Measurements from ENCODE around the gene SEMA6B. TPM values are rescaled to one million over a fixed set of nuclear protein-coding genes. Genes with fewer than 3 reads are reported as not detected.

Gene SEMA6B
- total and polyA plus RNA-seq, 2 donors (not counting 1 experiment from before 2014, with no cell fraction given): 0.42 TPM; not detected in 1

GRCh38 chr19:4503825-4504170 is 55.7 kb downstream of the SEMA6B start:
- POLR2A ChIA-PET: no interaction called here
- Histone ChIP-seq H3K36me3 (replicated peaks in 1 of 2; ENCODE audit: control extremely low read depth in 1 of 2, control insufficient read depth in 1 of 2, extremely low read depth in 1 of 2, insufficient read depth in 2 of 2, low read length in 1 of 2) (peaks cover 0 to 11% of the 10 kb centered on the region in 2 experiments), H3K4me2 (replicated peaks; ENCODE audit: low read depth, low read length, poor library complexity, severe bottlenecking) (no peak overlapping the region), H3K27me3 (replicated peaks in 1 of 4; ENCODE audit: control extremely low read depth in 1 of 4, control insufficient read depth in 3 of 4, insufficient read depth in 4 of 4, low read length in 3 of 4) (no peaks in the 10 kb centered on the region), H4K20me1 (ENCODE audit: control insufficient read depth, insufficient read depth, low read length, poor library complexity, severe bottlenecking) (no peaks in the 10 kb centered on the region), H2AFZ (ENCODE audit: insufficient read depth, low read depth, low read length, poor library complexity, severe bottlenecking) (no peak overlapping the region), H3K4me1 (ENCODE audit: control insufficient read depth in 2 of 2, insufficient read depth in 2 of 2, low read length in 2 of 2) (no peaks in the 10 kb centered on the region), H3K9ac (ENCODE audit: low read length) (no peak overlapping the region), H3K79me2 (ENCODE audit: control insufficient read depth, insufficient read depth, low read length) (no peaks in the 10 kb centered on the region), H3K9me3 (ENCODE audit: control extremely low read depth in 1 of 3, control insufficient read depth in 2 of 3, insufficient read depth in 1 of 3, low read length in 2 of 3) (peaks cover 0 to 8% (median 0%) of the 10 kb centered on the region in 3 donors), H3K4me3 (ENCODE audit: control extremely low read depth in 1 of 5, extremely low read depth in 1 of 5, insufficient read depth in 1 of 5, low read depth in 2 of 5, low read length in 4 of 5) (no peak overlapping the region), H3K27ac (ENCODE audit: low read length in 2 of 2) (no peak overlapping the region)
- H3K4me3 Mint-ChIP-seq: no peak overlapping the region
- no peaks in the 10 kb centered on the region for H3K4me1 Mint-ChIP-seq
- whole genome bisulfite sequencing (ENCODE audit: insufficient coverage): 95% methylated on average over 10 of the region's 10 CpGs
- H3K9me3 Mint-ChIP-seq (ENCODE audit: insufficient read depth): no peaks in the 10 kb centered on the region
- intact Hi-C loops (cut with micrococcal nuclease): no loop called here
- ATAC-seq (ENCODE audit: low read depth): no peak
- TF ChIP-seq, protein P1, sequence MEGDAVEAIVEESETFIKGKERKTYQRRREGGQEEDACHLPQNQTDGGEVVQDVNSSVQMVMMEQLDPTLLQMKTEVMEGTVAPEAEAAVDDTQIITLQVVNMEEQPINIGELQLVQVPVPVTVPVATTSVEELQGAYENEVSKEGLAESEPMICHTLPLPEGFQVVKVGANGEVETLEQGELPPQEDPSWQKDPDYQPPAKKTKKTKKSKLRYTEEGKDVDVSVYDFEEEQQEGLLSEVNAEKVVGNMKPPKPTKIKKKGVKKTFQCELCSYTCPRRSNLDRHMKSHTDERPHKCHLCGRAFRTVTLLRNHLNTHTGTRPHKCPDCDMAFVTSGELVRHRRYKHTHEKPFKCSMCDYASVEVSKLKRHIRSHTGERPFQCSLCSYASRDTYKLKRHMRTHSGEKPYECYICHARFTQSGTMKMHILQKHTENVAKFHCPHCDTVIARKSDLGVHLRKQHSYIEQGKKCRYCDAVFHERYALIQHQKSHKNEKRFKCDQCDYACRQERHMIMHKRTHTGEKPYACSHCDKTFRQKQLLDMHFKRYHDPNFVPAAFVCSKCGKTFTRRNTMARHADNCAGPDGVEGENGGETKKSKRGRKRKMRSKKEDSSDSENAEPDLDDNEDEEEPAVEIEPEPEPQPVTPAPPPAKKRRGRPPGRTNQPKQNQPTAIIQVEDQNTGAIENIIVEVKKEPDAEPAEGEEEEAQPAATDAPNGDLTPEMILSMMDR (IDR thresholded peaks at IDR 0.05): no peak
- no peak for TF ChIP-seq EZH2 (IDR thresholded peaks at IDR 0.05; ENCODE audit: borderline replicate concordance, insufficient read depth, low read depth, low read length, poor library complexity, severe bottlenecking)
- no peak for DNase-seq
- CTCF ChIA-PET: no interaction called here
- no peak overlapping the region for H3K27ac Mint-ChIP-seq
- no peaks in the 10 kb centered on the region for H3K27me3 Mint-ChIP-seq

DNA sequence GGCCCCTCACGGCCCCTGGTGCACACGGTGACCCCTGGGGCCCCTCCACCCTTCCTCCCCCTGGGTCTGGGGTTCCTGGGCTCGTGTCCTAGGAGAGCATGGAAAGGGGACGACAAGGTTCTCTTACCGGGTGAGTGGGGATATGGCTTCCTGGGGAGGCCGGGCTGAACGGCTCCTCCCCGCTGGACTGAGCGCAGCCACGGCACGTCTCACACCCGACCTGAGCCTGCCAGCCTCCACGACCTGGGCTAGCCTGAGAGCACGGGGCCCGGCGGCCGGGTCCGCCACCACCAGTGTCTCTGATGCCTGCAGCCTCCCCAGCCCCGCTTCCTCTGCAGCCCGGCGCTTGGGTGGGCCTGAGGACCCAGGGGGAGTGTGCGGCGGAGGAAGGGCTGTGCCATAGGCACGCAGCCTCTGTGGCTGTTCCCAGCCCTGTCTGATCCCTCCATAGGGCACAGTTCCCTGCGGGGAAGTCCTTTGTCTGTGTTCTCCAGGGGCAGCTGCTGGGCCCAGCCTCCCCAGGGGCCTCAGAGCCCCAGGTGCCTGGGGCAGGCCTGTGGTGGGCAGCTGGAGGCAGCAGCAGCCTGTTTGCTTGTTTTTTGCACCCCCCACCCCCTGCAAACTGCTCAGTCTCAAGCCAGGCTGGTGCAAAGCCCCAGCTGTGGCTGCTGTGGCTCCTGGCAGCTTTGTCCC is 56.2 kb downstream of the SEMA6B start:
- Histone ChIP-seq H3K36me3 (replicated peaks in 1 of 2; ENCODE audit: control extremely low read depth in 1 of 2, control insufficient read depth in 1 of 2, extremely low read depth in 1 of 2, insufficient read depth in 2 of 2, low read length in 1 of 2) (peaks cover 0 to 15% of the 10 kb centered on the region in 2 experiments), H4K20me1 (ENCODE audit: control insufficient read depth, insufficient read depth, low read length, poor library complexity, severe bottlenecking) (no peaks in the 10 kb centered on the region), H3K27me3 (replicated peaks in 1 of 4; ENCODE audit: control extremely low read depth in 1 of 4, control insufficient read depth in 3 of 4, insufficient read depth in 4 of 4, low read length in 3 of 4) (no peaks in the 10 kb centered on the region), H3K27ac (ENCODE audit: low read length in 2 of 2) (no peak overlapping the region), H3K9me3 (ENCODE audit: control extremely low read depth in 1 of 3, control insufficient read depth in 2 of 3, insufficient read depth in 1 of 3, low read length in 2 of 3) (peaks cover 0 to 4% (median 0%) of the 10 kb centered on the region in 3 donors), H3K4me2 (replicated peaks; ENCODE audit: low read depth, low read length, poor library complexity, severe bottlenecking) (no peak overlapping the region), H3K79me2 (ENCODE audit: control insufficient read depth, insufficient read depth, low read length) (no peaks in the 10 kb centered on the region), H3K4me1 (ENCODE audit: control insufficient read depth in 2 of 2, insufficient read depth in 2 of 2, low read length in 2 of 2) (no peaks in the 10 kb centered on the region), H3K9ac (ENCODE audit: low read length) (no peak overlapping the region), H3K4me3 (ENCODE audit: control extremely low read depth in 1 of 5, extremely low read depth in 1 of 5, insufficient read depth in 1 of 5, low read depth in 2 of 5, low read length in 4 of 5) (no peak overlapping the region), H2AFZ (ENCODE audit: insufficient read depth, low read depth, low read length, poor library complexity, severe bottlenecking) (no peak overlapping the region)
- ChIA-PET POLR2A (no interaction called here), CTCF (no interaction called here)
- no peak overlapping the region for H3K27ac Mint-ChIP-seq
- intact Hi-C loops (cut with micrococcal nuclease): no loop called here
- 90% methylated on average over 22 of the region's 25 CpGs for WGBS (ENCODE audit: insufficient coverage)
- no peak for TF ChIP-seq EZH2 (IDR thresholded peaks at IDR 0.05; ENCODE audit: borderline replicate concordance, insufficient read depth, low read depth, low read length, poor library complexity, severe bottlenecking)
- TF ChIP-seq, protein P1 (IDR thresholded peaks at IDR 0.05): no peak
- no peak for ATAC-seq (ENCODE audit: low read depth)
- H3K27me3 Mint-ChIP-seq: no peaks in the 10 kb centered on the region
- DNase-seq: no peak
- H3K4me1 Mint-ChIP-seq: no peaks in the 10 kb centered on the region
- H3K4me3 Mint-ChIP-seq: no peak overlapping the region
- no peaks in the 10 kb centered on the region for H3K9me3 Mint-ChIP-seq (ENCODE audit: insufficient read depth)

Data from B cell (primary cell).